ENCODE data around the gene SCN1B. TPM values are rescaled to one million over a fixed set of nuclear protein-coding genes. Genes with fewer than 3 reads are reported as not detected.

SCN1B gene
- total RNA-seq, 2 donors from 2014 or later = 1.4 to 1.5 TPM

- H3K36me3 Mint-ChIP-seq (ENCODE audit: low read depth) = no peaks in the 10 kb centered on the region
- H3K4me3 Mint-ChIP-seq = no peak overlapping the region
- whole genome bisulfite sequencing, 2 experiments (ENCODE audit: insufficient coverage in 1 of 2, insufficient read length in 1 of 2) = 80 to 81% methylated on average over 2 to 3 of the region's 3 CpGs
Observed at GRCh38 chr19:35084509-35084762, 54.2 kb downstream of the SCN1B start.

GRCh38 chr19:35085947-35086346, 55.7 kb downstream of the SCN1B start:
- H3K4me1 ChIP-seq (ENCODE audit: control insufficient read depth, insufficient read depth, low read length) = no peaks in the 10 kb centered on the region
- H3K36me3 ChIP-seq (ENCODE audit: control insufficient read depth, insufficient read depth, low read length) = no peaks in the 10 kb centered on the region
- no peak overlapping the region for H3K4me3 ChIP-seq (ENCODE audit: low read length)
- no peaks in the 10 kb centered on the region for H3K27me3 ChIP-seq (ENCODE audit: control insufficient read depth, insufficient read depth, low read length, poor library complexity, severe bottlenecking)
- no peak for DNase-seq
- TF ChIP-seq CTCF (conservative IDR thresholded peaks at IDR 0.05) = no peak
- Mint-ChIP-seq H3K27ac (no peak overlapping the region), H3K9me3 (peaks cover 2% of the 10 kb centered on the region), H3K36me3 (ENCODE audit: low read depth) (no peaks in the 10 kb centered on the region), H3K4me3 (no peak overlapping the region), H3K27me3 (ENCODE audit: insufficient read depth) (no peaks in the 10 kb centered on the region), H3K4me1 (peaks cover 1% of the 10 kb centered on the region)
- no peak overlapping the region for H3K9ac ChIP-seq (ENCODE audit: extremely low read depth, low read length, poor library complexity, severe bottlenecking)
- H3K9me3 ChIP-seq (ENCODE audit: control insufficient read depth, low read length) = no peaks in the 10 kb centered on the region
- WGBS, 2 experiments (ENCODE audit: insufficient coverage in 1 of 2, insufficient read length in 1 of 2) = 72 to 82% methylated on average over 4 to 6 of the region's 6 CpGs
- H3K27ac ChIP-seq (ENCODE audit: low read depth, low read length) = no peak overlapping the region

More at GRCh38 chr19:35084509-35084762, 54.2 kb downstream of the SCN1B start:
- no peaks in the 10 kb centered on the region for H3K27me3 Mint-ChIP-seq (ENCODE audit: insufficient read depth)
- H3K4me1 Mint-ChIP-seq = peaks cover 1% of the 10 kb centered on the region
- no peak for TF ChIP-seq CTCF (conservative IDR thresholded peaks at IDR 0.05)
- Histone ChIP-seq H3K9me3 (ENCODE audit: control insufficient read depth, low read length) (no peaks in the 10 kb centered on the region), H3K27me3 (ENCODE audit: control insufficient read depth, insufficient read depth, low read length, poor library complexity, severe bottlenecking) (no peaks in the 10 kb centered on the region), H3K27ac (ENCODE audit: low read depth, low read length) (no peak overlapping the region), H3K9ac (ENCODE audit: extremely low read depth, low read length, poor library complexity, severe bottlenecking) (no peak overlapping the region), H3K4me3 (ENCODE audit: low read length) (no peak overlapping the region), H3K36me3 (ENCODE audit: control insufficient read depth, insufficient read depth, low read length) (no peaks in the 10 kb centered on the region), H3K4me1 (ENCODE audit: control insufficient read depth, insufficient read depth, low read length) (no peaks in the 10 kb centered on the region)
- no peak for DNase-seq
- H3K9me3 Mint-ChIP-seq = peaks cover 2% of the 10 kb centered on the region
- peak overlapping the region; percentile 61 for H3K27ac Mint-ChIP-seq

- Histone ChIP-seq H3K36me3 (ENCODE audit: control insufficient read depth, insufficient read depth, low read length) (no peaks in the 10 kb centered on the region), H3K4me3 (ENCODE audit: low read length) (no peak overlapping the region), H3K4me1 (ENCODE audit: control insufficient read depth, insufficient read depth, low read length) (no peaks in the 10 kb centered on the region), H3K9ac (ENCODE audit: extremely low read depth, low read length, poor library complexity, severe bottlenecking) (no peak overlapping the region), H3K27me3 (ENCODE audit: control insufficient read depth, insufficient read depth, low read length, poor library complexity, severe bottlenecking) (no peaks in the 10 kb centered on the region), H3K9me3 (ENCODE audit: control insufficient read depth, low read length) (no peaks in the 10 kb centered on the region), H3K27ac (ENCODE audit: low read depth, low read length) (no peak overlapping the region)
- WGBS, 2 experiments (ENCODE audit: insufficient coverage in 1 of 2, insufficient read length in 1 of 2) = 83 to 90% methylated on average over 7 to 8 of the region's 8 CpGs
- DNase-seq = no peak
- Mint-ChIP-seq H3K9me3 (peaks cover 2% of the 10 kb centered on the region), H3K27me3 (ENCODE audit: insufficient read depth) (no peaks in the 10 kb centered on the region), H3K27ac (no peak overlapping the region), H3K36me3 (ENCODE audit: low read depth) (no peaks in the 10 kb centered on the region), H3K4me3 (no peak overlapping the region), H3K4me1 (peaks cover 1% of the 10 kb centered on the region)
- no peak for TF ChIP-seq CTCF (conservative IDR thresholded peaks at IDR 0.05)
Observed at GRCh38 chr19:35086455-35086854, 56.2 kb downstream of the SCN1B start.

Measured in endodermal cell (in vitro differentiated cells).